Measurements from ENCODE around the gene SLC46A3.

Gene SLC46A3

DNA sequence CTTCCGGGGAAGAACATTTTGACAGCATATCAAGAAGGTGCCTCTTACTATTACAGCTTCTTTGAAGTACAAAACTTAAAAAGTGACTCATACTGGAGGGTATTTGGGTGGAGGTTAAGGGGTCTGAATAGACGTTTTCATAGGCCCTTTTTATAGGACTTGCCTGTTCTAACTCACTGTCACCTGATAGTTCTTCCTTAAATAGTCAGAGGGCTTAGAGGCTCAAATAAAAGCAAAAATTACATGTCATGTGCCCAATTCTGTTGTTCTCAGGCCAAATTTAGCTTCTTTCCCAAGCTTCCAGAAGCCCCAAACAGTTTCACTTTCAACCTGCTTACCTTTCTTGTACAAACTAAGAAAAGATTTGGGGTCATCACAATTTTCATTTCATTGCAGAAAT lies 16.1 kb upstream of the SLC46A3 start:
- H3K4me1 ChIP-seq (ENCODE audit: control insufficient read depth, insufficient read depth, low read length) = no peaks in the 10 kb centered on the region
- no peaks in the 10 kb centered on the region for H3K9me3 ChIP-seq (ENCODE audit: control insufficient read depth, insufficient read depth, low read depth, low read length)
- TF ChIP-seq ZNF391 (tag by site-specific recombination; IDR thresholded peaks at IDR 0.05; ENCODE audit: borderline replicate concordance, low read depth) = no peak
- TF ChIP-seq ZIC2 (tag by site-specific recombination; IDR thresholded peaks at IDR 0.05) = no peak
- TF ChIP-seq ZNF544 (tag by site-specific recombination; IDR thresholded peaks at IDR 0.05) = no peak
- no peak for TF ChIP-seq ZFP41 (tag by site-specific recombination; IDR thresholded peaks at IDR 0.05; ENCODE audit: borderline replicate concordance)
- no peak for TF ChIP-seq ZNF521 (tag by site-specific recombination; IDR thresholded peaks at IDR 0.05)
- TF ChIP-seq ZNF354C (tag by site-specific recombination; IDR thresholded peaks at IDR 0.05; ENCODE audit: borderline replicate concordance, low read depth) = no peak
- no peak for TF ChIP-seq ZNF791 (tag by site-specific recombination; IDR thresholded peaks at IDR 0.05)
- TF ChIP-seq, protein P1, sequence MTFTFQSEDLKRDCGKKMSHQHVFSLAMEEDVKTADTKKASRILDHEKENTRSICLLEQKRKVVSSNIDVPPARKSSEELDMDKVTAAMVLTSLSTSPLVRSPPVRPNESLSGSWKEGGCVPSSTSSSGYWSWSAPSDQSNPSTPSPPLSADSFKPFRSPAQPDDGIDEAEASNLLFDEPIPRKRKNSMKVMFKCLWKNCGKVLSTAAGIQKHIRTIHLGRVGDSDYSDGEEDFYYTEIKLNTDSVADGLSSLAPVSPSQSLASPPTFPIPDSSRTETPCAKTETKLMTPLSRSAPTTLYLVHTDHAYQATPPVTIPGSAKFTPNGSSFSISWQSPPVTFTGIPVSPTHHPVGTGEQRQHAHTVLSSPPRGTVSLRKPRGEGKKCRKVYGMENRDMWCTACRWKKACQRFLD (tag by site-specific recombination; IDR thresholded peaks at IDR 0.05) = no peak
- TF ChIP-seq ZNF549 (tag by site-specific recombination; IDR thresholded peaks at IDR 0.05) = no peak
- TF ChIP-seq WT1 (tag by site-specific recombination; IDR thresholded peaks at IDR 0.05) = no peak
- TF ChIP-seq, protein P2, sequence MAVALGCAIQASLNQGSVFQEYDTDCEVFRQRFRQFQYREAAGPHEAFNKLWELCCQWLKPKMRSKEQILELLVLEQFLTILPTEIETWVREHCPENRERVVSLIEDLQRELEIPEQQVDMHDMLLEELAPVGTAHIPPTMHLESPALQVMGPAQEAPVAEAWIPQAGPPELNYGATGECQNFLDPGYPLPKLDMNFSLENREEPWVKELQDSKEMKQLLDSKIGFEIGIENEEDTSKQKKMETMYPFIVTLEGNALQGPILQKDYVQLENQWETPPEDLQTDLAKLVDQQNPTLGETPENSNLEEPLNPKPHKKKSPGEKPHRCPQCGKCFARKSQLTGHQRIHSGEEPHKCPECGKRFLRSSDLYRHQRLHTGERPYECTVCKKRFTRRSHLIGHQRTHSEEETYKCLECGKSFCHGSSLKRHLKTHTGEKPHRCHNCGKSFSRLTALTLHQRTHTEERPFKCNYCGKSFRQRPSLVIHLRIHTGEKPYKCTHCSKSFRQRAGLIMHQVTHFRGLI (tag by site-specific recombination; IDR thresholded peaks at IDR 0.05) = no peak
- TF ChIP-seq, protein P3, sequence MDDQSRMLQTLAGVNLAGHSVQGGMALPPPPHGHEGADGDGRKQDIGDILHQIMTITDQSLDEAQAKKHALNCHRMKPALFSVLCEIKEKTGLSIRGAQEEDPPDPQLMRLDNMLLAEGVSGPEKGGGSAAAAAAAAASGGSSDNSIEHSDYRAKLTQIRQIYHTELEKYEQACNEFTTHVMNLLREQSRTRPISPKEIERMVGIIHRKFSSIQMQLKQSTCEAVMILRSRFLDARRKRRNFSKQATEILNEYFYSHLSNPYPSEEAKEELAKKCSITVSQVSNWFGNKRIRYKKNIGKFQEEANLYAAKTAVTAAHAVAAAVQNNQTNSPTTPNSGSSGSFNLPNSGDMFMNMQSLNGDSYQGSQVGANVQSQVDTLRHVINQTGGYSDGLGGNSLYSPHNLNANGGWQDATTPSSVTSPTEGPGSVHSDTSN (CRISPR knock-in tag; IDR thresholded peaks at IDR 0.05) = no peak
- TF ChIP-seq ZNF184 (tag by site-specific recombination; IDR thresholded peaks at IDR 0.05) = no peak
- TF ChIP-seq ZNF37A (tag by site-specific recombination; IDR thresholded peaks at IDR 0.05) = no peak
- TF ChIP-seq ZNF146 (tag by site-specific recombination; IDR thresholded peaks at IDR 0.05) = no peak
- ChIA-PET CTCF (no interaction called here), POLR2A (no interaction called here)
- H3K27ac ChIP-seq (ENCODE audit: extremely low read depth, low read depth, low read length) = no peak overlapping the region
- H3K4me3 ChIP-seq (ENCODE audit: low read depth, low read length) = no peak overlapping the region
- no peaks in the 10 kb centered on the region for H3K36me3 ChIP-seq (ENCODE audit: control insufficient read depth in 2 of 2, insufficient read depth in 1 of 2, low read length in 2 of 2)

DNA sequence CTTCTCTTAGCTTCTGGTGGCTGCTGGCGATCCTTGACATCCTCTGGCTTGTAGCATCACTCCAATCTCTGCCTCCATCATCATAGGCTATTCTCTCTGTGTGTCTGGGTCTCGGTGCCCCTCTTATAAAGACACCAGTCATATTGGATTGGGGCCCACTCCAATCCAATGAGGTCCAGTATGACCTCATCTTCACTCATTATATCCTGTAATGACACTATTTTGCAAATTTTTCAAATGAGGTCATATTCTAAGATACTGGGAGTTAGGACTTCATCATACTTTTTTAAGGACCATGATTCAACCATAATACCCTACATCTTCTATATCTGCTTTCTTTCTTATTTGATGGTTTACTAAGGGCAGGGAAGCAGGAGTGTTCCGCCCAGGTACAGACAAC lies 12.0 kb upstream of the SLC46A3 start:
- ChIA-PET POLR2A (no interaction called here), CTCF (no interaction called here)
- Histone ChIP-seq H3K36me3 (ENCODE audit: control insufficient read depth in 2 of 2, insufficient read depth in 1 of 2, low read length in 2 of 2) (no peaks in the 10 kb centered on the region), H3K27ac (ENCODE audit: extremely low read depth, low read depth, low read length) (no peak overlapping the region), H3K4me3 (ENCODE audit: low read depth, low read length) (no peak overlapping the region), H3K9me3 (ENCODE audit: control insufficient read depth, insufficient read depth, low read depth, low read length) (no peaks in the 10 kb centered on the region), H3K4me1 (ENCODE audit: control insufficient read depth, insufficient read depth, low read length) (no peaks in the 10 kb centered on the region)
- TF ChIP-seq, protein P4, sequence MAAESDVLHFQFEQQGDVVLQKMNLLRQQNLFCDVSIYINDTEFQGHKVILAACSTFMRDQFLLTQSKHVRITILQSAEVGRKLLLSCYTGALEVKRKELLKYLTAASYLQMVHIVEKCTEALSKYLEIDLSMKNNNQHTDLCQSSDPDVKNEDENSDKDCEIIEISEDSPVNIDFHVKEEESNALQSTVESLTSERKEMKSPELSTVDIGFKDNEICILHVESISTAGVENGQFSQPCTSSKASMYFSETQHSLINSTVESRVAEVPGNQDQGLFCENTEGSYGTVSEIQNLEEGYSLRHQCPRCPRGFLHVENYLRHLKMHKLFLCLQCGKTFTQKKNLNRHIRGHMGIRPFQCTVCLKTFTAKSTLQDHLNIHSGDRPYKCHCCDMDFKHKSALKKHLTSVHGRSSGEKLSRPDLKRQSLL (tag by site-specific recombination; IDR thresholded peaks at IDR 0.05) = no peak
- no peak for TF ChIP-seq ZNF596 (tag by site-specific recombination; IDR thresholded peaks at IDR 0.05)
- TF ChIP-seq, protein P5, sequence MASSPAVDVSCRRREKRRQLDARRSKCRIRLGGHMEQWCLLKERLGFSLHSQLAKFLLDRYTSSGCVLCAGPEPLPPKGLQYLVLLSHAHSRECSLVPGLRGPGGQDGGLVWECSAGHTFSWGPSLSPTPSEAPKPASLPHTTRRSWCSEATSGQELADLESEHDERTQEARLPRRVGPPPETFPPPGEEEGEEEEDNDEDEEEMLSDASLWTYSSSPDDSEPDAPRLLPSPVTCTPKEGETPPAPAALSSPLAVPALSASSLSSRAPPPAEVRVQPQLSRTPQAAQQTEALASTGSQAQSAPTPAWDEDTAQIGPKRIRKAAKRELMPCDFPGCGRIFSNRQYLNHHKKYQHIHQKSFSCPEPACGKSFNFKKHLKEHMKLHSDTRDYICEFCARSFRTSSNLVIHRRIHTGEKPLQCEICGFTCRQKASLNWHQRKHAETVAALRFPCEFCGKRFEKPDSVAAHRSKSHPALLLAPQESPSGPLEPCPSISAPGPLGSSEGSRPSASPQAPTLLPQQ (tag by site-specific recombination; IDR thresholded peaks at IDR 0.05) = peak; percentile 53; the same call in 1 of the 2 replicates
- TF ChIP-seq KLF7 (tag by site-specific recombination; IDR thresholded peaks at IDR 0.05; ENCODE audit: borderline replicate concordance) = no peak
- no peak for TF ChIP-seq ZNF555 (tag by site-specific recombination; conservative IDR thresholded peaks at IDR 0.05)
- TF ChIP-seq ZNF521 (tag by site-specific recombination; IDR thresholded peaks at IDR 0.05) = no peak
- TF ChIP-seq, protein P6, sequence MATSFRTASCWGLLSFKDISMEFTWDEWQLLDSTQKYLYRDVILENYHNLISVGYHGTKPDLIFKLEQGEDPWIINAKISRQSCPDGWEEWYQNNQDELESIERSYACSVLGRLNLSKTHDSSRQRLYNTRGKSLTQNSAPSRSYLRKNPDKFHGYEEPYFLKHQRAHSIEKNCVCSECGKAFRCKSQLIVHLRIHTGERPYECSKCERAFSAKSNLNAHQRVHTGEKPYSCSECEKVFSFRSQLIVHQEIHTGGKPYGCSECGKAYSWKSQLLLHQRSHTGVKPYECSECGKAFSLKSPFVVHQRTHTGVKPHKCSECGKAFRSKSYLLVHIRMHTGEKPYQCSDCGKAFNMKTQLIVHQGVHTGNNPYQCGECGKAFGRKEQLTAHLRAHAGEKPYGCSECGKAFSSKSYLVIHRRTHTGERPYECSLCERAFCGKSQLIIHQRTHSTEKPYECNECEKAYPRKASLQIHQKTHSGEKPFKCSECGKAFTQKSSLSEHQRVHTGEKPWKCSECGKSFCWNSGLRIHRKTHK (tag by site-specific recombination; IDR thresholded peaks at IDR 0.05) = no peak
- peak; percentile 59; the same call in 1 of the 2 replicates for TF ChIP-seq ZNF629 (tag by site-specific recombination; IDR thresholded peaks at IDR 0.05)
- TF ChIP-seq ZNF621 (tag by site-specific recombination; IDR thresholded peaks at IDR 0.05) = no peak
- no peak for TF ChIP-seq ZSCAN30 (tag by site-specific recombination; IDR thresholded peaks at IDR 0.05)
- TF ChIP-seq ZBTB21 (tag by site-specific recombination; IDR thresholded peaks at IDR 0.05) = peak; percentile 54; the same call in 1 of the 2 replicates
- no peak for TF ChIP-seq ZFP3 (tag by site-specific recombination; IDR thresholded peaks at IDR 0.05; ENCODE audit: low read depth)
- TF ChIP-seq ZNF670 (tag by site-specific recombination; IDR thresholded peaks at IDR 0.05; ENCODE audit: low read depth) = no peak
- TF ChIP-seq ZNF311 (tag by site-specific recombination; IDR thresholded peaks at IDR 0.05; ENCODE audit: borderline replicate concordance) = no peak
- TF ChIP-seq ZNF837 (tag by site-specific recombination; IDR thresholded peaks at IDR 0.05) = no peak
- TF ChIP-seq ZNF24 (tag by site-specific recombination; IDR thresholded peaks at IDR 0.05) = no peak
